GM12878 (cell line): ENCODE measurements around the gene IL17RC. TPM values are rescaled to one million over a fixed set of nuclear protein-coding genes. Genes with fewer than 3 reads are reported as not detected.
A peak's percentile ranks its signal among the peaks of the same experiment; 100 is the strongest.

Experiments
- ATAC-seq: fragments of 200-7000 bp; cut with Tn5 transposase; 3 replicates; pipeline ENCODE4 v1.9.1; 2020; ENCODE audit warnings: mild to moderate bottlenecking, moderate library complexity
- BruUV-seq: library from RNA; stranded (reverse); fragments of 400-500 nt; replicated peaks from 2 replicates; lab custom pipeline; 2021; lab: Mats Ljungman, UMichigan
- CTCF ChIA-PET: fragments of 300-600 bp; sonication (Branson Sonifier 250); formaldehyde crosslinking; extraction: SDS; loops from one replicate; lab custom pipeline; 2021; ENCODE audit warnings: inconsistent platforms; lab: Yijun Ruan, JAX
- POLR2A ChIA-PET: fragments of 350-600 bp; formaldehyde crosslinking; extraction: SDS; loops from one replicate; lab custom pipeline; 2021; ENCODE audit warnings: inconsistent platforms; lab: Charles Lee
- RAD21 ChIA-PET: fragments of 300-600 bp; sonication (Branson Sonifier 250); formaldehyde crosslinking; loops from one replicate; lab custom pipeline; 2023; ENCODE audit warnings: antibody characterized with exemption; ENCODE audit not compliant: unreplicated experiment; lab: Charles Lee
- SMC1A ChIA-PET: fragments of 300-600 bp; sonication (Branson Sonifier 250); formaldehyde crosslinking; loops from one replicate; lab custom pipeline; 2023; ENCODE audit not compliant: unreplicated experiment, uncharacterized antibody; lab: Charles Lee
- DNase-seq: peaks from one replicate; pipeline ENCODE4 v3.0.0-alpha.2; 2011; ENCODE audit warnings: low read depth, low spot score
- FAIRE-seq: peaks from 3 replicates; lab custom pipeline; 2011; peaks lifted over from hg19 to GRCh38; lab: Jason Lieb, UNC
- H2AFZ ChIP-seq: 2 replicates; pipeline ENCODE4 v1.6.0; 2011; ENCODE audit warnings: low read depth, low read length, control low read depth; ENCODE audit not compliant: control insufficient read depth
- H3K27ac ChIP-seq: 2 replicates; pipeline ENCODE4 v1.5.1; 2011; ENCODE audit warnings: control low read depth; ENCODE audit not compliant: control insufficient read depth, insufficient read depth
- H3K27me3 ChIP-seq, 2 experiments: replicated peaks in 1 of 2; 2 replicates each; pipeline versions ENCODE4 v1.6.0 to v1.6.1; 2011; ENCODE audit warnings: low read length in 1 of 2; ENCODE audit not compliant: control insufficient read depth in 2 of 2, insufficient read depth in 2 of 2
- H3K36me3 ChIP-seq, 2 experiments: 2 replicates each; pipeline ENCODE4 v1.5.1; 2011; ENCODE audit warnings: low read length in 1 of 2; ENCODE audit not compliant: control insufficient read depth in 2 of 2, insufficient read depth in 2 of 2
- H3K4me1 ChIP-seq: 2 replicates; pipeline ENCODE4 v1.6.1; 2011; ENCODE audit warnings: mild to moderate bottlenecking, low read length, moderate library complexity, mixed read lengths; ENCODE audit not compliant: control insufficient read depth, insufficient read depth
- H3K4me2 ChIP-seq: 2 replicates; pipeline ENCODE4 v1.6.0; 2011; ENCODE audit warnings: control low read depth; ENCODE audit not compliant: control insufficient read depth, insufficient read depth
- H3K4me3 ChIP-seq: fragments of 200-600 bp; sonication (generic); 2 replicates; pipeline ENCODE4 v1.5.1; 2016
- H3K79me2 ChIP-seq: 2 replicates; pipeline ENCODE4 v1.6.0; 2011; ENCODE audit warnings: low read length; ENCODE audit not compliant: control insufficient read depth, insufficient read depth
- H3K9ac ChIP-seq: 2 replicates; pipeline ENCODE4 v1.8.0; 2011; ENCODE audit warnings: low read length, control low read depth, mixed read lengths; ENCODE audit not compliant: control insufficient read depth, insufficient read depth
- H3K9me3 ChIP-seq: replicated peaks from 3 replicates; pipeline ENCODE4 v1.5.1; 2011; ENCODE audit warnings: mild to moderate bottlenecking, low read length; ENCODE audit not compliant: control insufficient read depth, insufficient read depth
- H4K20me1 ChIP-seq: 2 replicates; pipeline ENCODE4 v1.6.0; 2011; ENCODE audit not compliant: control insufficient read depth, insufficient read depth
- ATF3 ChIP-seq: IDR thresholded peaks from 2 replicates; pipeline ENCODE4 v1.6.1; 2011; ENCODE audit warnings: low read depth, mild to moderate bottlenecking, low read length, moderate library complexity, borderline replicate concordance; ENCODE audit errors: extremely low read depth
- ATF7 ChIP-seq: fragments of 450-650 bp; IDR thresholded peaks from 2 replicates; pipeline ENCODE4 v1.6.1; 2016; ENCODE audit warnings: low read depth, mild to moderate bottlenecking
- BHLHE40 ChIP-seq, 2 experiments: fragments of 450-650 bp in 1 of 2; IDR thresholded peaks; 2 replicates each; pipeline ENCODE4 v1.6.1; 2011 to 2017; ENCODE audit warnings: low read depth in 2 of 2, borderline replicate concordance in 1 of 2, improper control_type of control experiment in 1 of 2, low read length in 1 of 2, mild to moderate bottlenecking in 1 of 2
- BRCA1 ChIP-seq: IDR thresholded peaks from 2 replicates; pipeline ENCODE4 v1.6.1; 2011; ENCODE audit warnings: low read depth, low read length, improper control_type of control experiment
- CEBPB ChIP-seq, 2 experiments: fragments of 150-350 bp in 1 of 2; IDR thresholded peaks; 2 replicates each; pipeline ENCODE4 v1.6.1; 2012 to 2014; ENCODE audit warnings: low read depth in 2 of 2, low read length in 2 of 2, borderline replicate concordance in 1 of 2, inconsistent platforms in 1 of 2
- CTCF ChIP-seq, 3 experiments: IDR thresholded peaks in 2 of 3; conservative IDR thresholded peaks in 1 of 3; 2 replicates each; pipeline ENCODE4 v1.5.1; 2011; ENCODE audit warnings: low read depth in 3 of 3, low read length in 3 of 3, mild to moderate bottlenecking in 3 of 3, control low read depth in 2 of 3, moderate library complexity in 2 of 3, inconsistent platforms in 1 of 3, mixed read lengths in 1 of 3; ENCODE audit not compliant: control insufficient read depth in 2 of 3, insufficient read depth in 1 of 3; ENCODE audit errors: extremely low read depth in 1 of 3
- DPF2 ChIP-seq: fragments of 450-650 bp; IDR thresholded peaks from 2 replicates; pipeline ENCODE4 v1.6.1; 2017; ENCODE audit warnings: mild to moderate bottlenecking
- FOS ChIP-seq: IDR thresholded peaks from 3 replicates; pipeline ENCODE4 v1.6.1; 2011; ENCODE audit warnings: borderline replicate concordance; ENCODE audit not compliant: insufficient read length; ENCODE audit errors: extremely low read depth
- IKZF1 ChIP-seq: fragments of 450-650 bp; conservative IDR thresholded peaks from 2 replicates; pipeline ENCODE4 v1.6.1; 2017; ENCODE audit warnings: antibody characterized with exemption, mild to moderate bottlenecking
- IRF3 ChIP-seq: fragments of 450-650 bp; IDR thresholded peaks from 2 replicates; pipeline ENCODE4 v1.6.1; 2014; ENCODE audit warnings: mild to moderate bottlenecking
- IRF4 ChIP-seq: IDR thresholded peaks from 2 replicates; pipeline ENCODE4 v1.6.1; 2011; ENCODE audit warnings: low read depth, low read length
- JUND ChIP-seq: IDR thresholded peaks from 2 replicates; pipeline ENCODE4 v1.6.1; 2012; ENCODE audit warnings: low read depth, mild to moderate bottlenecking, low read length, improper control_type of control experiment, moderate library complexity
- MEF2B ChIP-seq: fragments of 450-650 bp; IDR thresholded peaks from 2 replicates; pipeline ENCODE4 v1.6.1; 2018; ENCODE audit warnings: mild to moderate bottlenecking, moderate library complexity; ENCODE audit not compliant: partially characterized antibody, poor library complexity, severe bottlenecking
- NFYB ChIP-seq: IDR thresholded peaks from 2 replicates; pipeline ENCODE4 v1.6.1; 2011; ENCODE audit warnings: low read depth, mild to moderate bottlenecking, low read length, improper control_type of control experiment, moderate library complexity; ENCODE audit not compliant: insufficient read depth
- RELA ChIP-seq: fragments of 450-650 bp; IDR thresholded peaks from 2 replicates; pipeline ENCODE4 v1.8.0; 2014; ENCODE audit warnings: borderline replicate concordance; ENCODE audit not compliant: partially characterized antibody
- RFX5 ChIP-seq: IDR thresholded peaks from 2 replicates; pipeline ENCODE4 v1.6.1; 2011; ENCODE audit warnings: low read depth, low read length, improper control_type of control experiment
- SMC3 ChIP-seq: IDR thresholded peaks from 2 replicates; pipeline ENCODE4 v1.6.1; 2011; ENCODE audit warnings: low read length, improper control_type of control experiment, borderline replicate concordance
- SPI1 ChIP-seq: IDR thresholded peaks from 2 replicates; pipeline ENCODE4 v1.6.1; 2011; ENCODE audit warnings: low read depth, mild to moderate bottlenecking, low read length, moderate library complexity, borderline replicate concordance; ENCODE audit not compliant: insufficient read depth
- ZNF24 ChIP-seq: fragments of 450-650 bp; IDR thresholded peaks from 2 replicates; pipeline ENCODE4 v1.6.1; 2017; ENCODE audit warnings: antibody characterized with exemption, mild to moderate bottlenecking
- ZNF274 ChIP-seq: IDR thresholded peaks from one replicate; pipeline ENCODE4 v1.8.0; 2011; ENCODE audit not compliant: insufficient read length, insufficient read depth
- ZNF622 ChIP-seq: fragments of 450-650 bp; IDR thresholded peaks from 2 replicates; pipeline ENCODE4 v1.6.1; 2017; ENCODE audit warnings: mild to moderate bottlenecking, inconsistent platforms
- WGBS: methylation state at CpG from one replicate; pipeline ENCODE4 v1.1.6; 2016; ENCODE audit warnings: low lambda C conversion rate; ENCODE audit not compliant: insufficient replicate concordance, insufficient coverage; ENCODE audit errors: missing lambda C conversion rate; 5-methylcytosine and 5-hydroxymethylcytosine counted together
- in situ Hi-C: fragments of 300-500 bp; cut with MboI; formaldehyde crosslinking; loops from 9 replicates; pipeline ENCODE4 v1.14.3; 2018; ENCODE audit warnings: mixed read lengths
- intact Hi-C: fragments of 100-400 bp; cut with micrococcal nuclease; formaldehyde crosslinking; loops from one replicate; pipeline ENCODE4 v1.14.2; 2022; ENCODE audit not compliant: unreplicated experiment
- polyA plus RNA-seq, 11 experiments: library from polyadenylated mRNA; depleted of rRNA in 4 of 11; unstranded in 6 of 11; stranded (reverse) in 5 of 11; fragments of >200 nt; fragmentation: Nextera tagmentation in 4 of 11; fragmentation: Illumina TruSeq in 1 of 11; extraction: Ambion mirVana in 4 of 11; extraction: Trizol in 1 of 11; gene quantifications; 1 replicate in 1 of 11; 2 replicates in 10 of 11; pipeline versions ENCODE4 v1.2.1 to v1.2.3, GENCODE V29; 2011 to 2016; ENCODE audit warnings: inconsistent platforms in 2 of 11, missing spikeins in 2 of 11, low read depth in 1 of 11
- total RNA-seq, 4 experiments: library from RNA; depleted of rRNA in 3 of 4; stranded (reverse); fragments of >200 nt in 3 of 4; fragmentation: Illumina TruSeq in 1 of 4; extraction: Trizol in 1 of 4; gene quantifications; 2 replicates each; pipeline versions ENCODE4 v1.2.1 to v1.2.3, GENCODE V29; 2013 to 2021

Gene IL17RC
- total and polyA plus RNA-seq, 10 of the 15 experiments (the other 5 are each of a cell fraction or from before 2014, with no cell fraction given): 0.07 to 4.4 (median 0.34) TPM; not detected in 3

- no peak for FAIRE-seq
- DNase-seq: no peak
- no peaks in the 10 kb centered on the region for H3K27me3 ChIP-seq
- H3K27ac ChIP-seq: no peak overlapping the region
- ChIA-PET CTCF (interaction anchor here (1.2 kb wide), 1 partner anchor 211 kb away, joined by 4 read pairs; no protein-coding TSS in a partner anchor), SMC1A (no interaction called here), POLR2A (interaction anchor here (1.2 kb wide), 1 partner anchor 16 kb away, joined by 4 read pairs; no protein-coding TSS in a partner anchor), RAD21 (no interaction called here)
- peak overlapping the region; percentile 48; the same call in 1 of the 2 replicates for H2AFZ ChIP-seq
- WGBS: 49% methylated on average over 7 of the region's 7 CpGs
- H3K4me1 ChIP-seq: peaks cover 8% of the 10 kb centered on the region
- BruUV-seq: no TSS peak
- in situ Hi-C loops: no loop called here
- no peak overlapping the region for H3K4me3 ChIP-seq
- ATAC-seq: peak; percentile 65
- no peaks in the 10 kb centered on the region for H3K9me3 ChIP-seq
- H3K79me2 ChIP-seq: no peaks in the 10 kb centered on the region
- intact Hi-C loops: no loop called here
- no peak overlapping the region for H3K9ac ChIP-seq
- no peaks in the 10 kb centered on the region for H4K20me1 ChIP-seq
- H3K4me2 ChIP-seq: peak overlapping the region; percentile 23; the same call in 1 of the 2 replicates
- no peaks in the 10 kb centered on the region for H3K36me3 ChIP-seq
- 0 out of 2 replicates have a peak, but pooled peaks have one; percentile 16 for TF ChIP-seq DPF2
- TF ChIP-seq ATF3: no peak
- TF ChIP-seq IRF4: no peak
- no peak for TF ChIP-seq ZNF24
- no peak for TF ChIP-seq ZNF622
- TF ChIP-seq IKZF1: 0 out of 2 replicates have a peak, but pooled peaks have one; percentile 25
- TF ChIP-seq BRCA1: no peak
- no peak for TF ChIP-seq CTCF (IDR thresholded peaks at IDR 0.05 in 2 of 3, conservative IDR thresholded peaks at IDR 0.05 in 1 of 3; ENCODE audit: control insufficient read depth in 2 of 3, extremely low read depth in 1 of 3, insufficient read depth in 1 of 3, low read depth in 3 of 3, low read length in 3 of 3)
- TF ChIP-seq CEBPB (IDR thresholded peaks at IDR 0.05; ENCODE audit: borderline replicate concordance in 1 of 2, low read depth in 2 of 2, low read length in 2 of 2): no peak
- no peak for TF ChIP-seq ZNF274
- TF ChIP-seq RFX5: no peak
- no peak for TF ChIP-seq MEF2B
- no peak for TF ChIP-seq SMC3
- TF ChIP-seq IRF3: no peak
- no peak for TF ChIP-seq ATF7
- peak; percentile 38 for TF ChIP-seq RELA
- TF ChIP-seq SPI1: peak; percentile 37; the same call in 1 of the 2 replicates
- TF ChIP-seq BHLHE40 (IDR thresholded peaks at IDR 0.05; ENCODE audit: borderline replicate concordance in 1 of 2, low read depth in 2 of 2, low read length in 1 of 2): peak in 1 of 2 experiments; percentile 36; a peak in 2 of 4 replicates
- TF ChIP-seq FOS: no peak
- TF ChIP-seq JUND: no peak
- no peak for TF ChIP-seq NFYB
These were observed 7.5 kb upstream of the IL17RC start for GRCh38 chr3:9909221-9910013.
